Stimulated activated naive CD4-positive, alpha-beta T cell (primary cell): Measurements from ENCODE around the gene HTR3A.

Source experiments
- DNase-seq, 6 experiments: peaks; one replicate each; lab custom pipeline; 2025; lab: John Stamatoyannopoulos, UW

Gene HTR3A

DNA sequence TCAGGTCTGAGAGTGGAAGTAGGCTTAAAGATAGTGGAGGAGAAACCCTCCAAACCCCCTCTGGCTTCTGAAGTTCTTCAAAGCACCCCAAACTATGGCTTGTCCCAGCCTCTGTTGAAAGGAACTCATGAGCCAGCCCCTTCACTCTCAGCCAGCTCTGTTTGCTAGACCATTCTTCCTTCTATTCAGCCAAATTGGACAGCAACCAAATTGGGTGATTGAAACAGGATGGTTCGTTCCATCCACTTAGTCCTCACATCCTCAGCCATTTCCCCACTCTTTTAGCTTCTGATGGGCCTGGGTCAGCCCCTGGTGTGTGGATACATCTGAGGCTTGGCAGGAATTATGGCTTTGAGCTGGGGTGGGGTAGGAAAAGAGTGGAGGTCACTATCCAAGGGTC is 4.5 kb downstream of the HTR3A start:
- no peak for DNase-seq

DNA sequence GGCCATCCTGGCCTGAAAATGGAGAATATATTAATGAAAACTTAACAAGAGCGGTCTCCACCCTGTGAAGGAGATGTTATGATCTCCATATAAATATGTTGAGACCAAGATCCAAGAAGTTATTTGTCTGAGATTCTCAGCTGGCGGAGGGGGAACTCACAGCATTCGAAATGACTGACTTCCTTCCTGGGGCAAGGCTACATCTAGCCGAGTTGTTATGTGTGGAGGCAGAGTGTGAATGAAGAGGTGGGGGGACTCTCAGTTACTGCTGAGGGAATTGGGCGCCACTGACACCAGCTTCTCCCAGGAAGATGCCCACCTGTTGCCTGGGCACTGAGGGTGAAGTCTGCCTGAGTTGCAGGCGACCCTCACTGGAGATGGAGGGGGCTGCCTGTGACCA is 5.9 kb downstream of the HTR3A start:
- no peak for DNase-seq

DNA sequence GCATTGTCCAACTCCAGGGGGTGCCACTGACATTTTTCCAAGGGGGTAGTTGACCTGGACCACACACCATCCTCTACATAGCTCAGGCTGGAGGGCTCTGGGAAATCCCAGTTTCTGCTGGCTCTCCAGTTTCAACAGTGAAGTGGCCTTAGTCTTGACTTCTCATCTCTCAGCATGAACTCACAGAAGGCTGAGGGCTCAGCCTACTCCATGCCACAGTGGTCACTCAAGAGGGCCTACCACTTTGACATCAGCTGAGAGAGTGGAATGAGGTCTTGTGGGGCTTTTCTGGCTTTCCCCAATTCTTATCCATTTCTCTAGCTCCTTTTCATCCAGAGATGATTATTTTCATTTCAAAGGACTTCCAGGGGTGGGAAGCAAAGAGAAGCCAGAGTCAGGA is 7.4 kb downstream of the HTR3A start:
- no peak for DNase-seq

DNA sequence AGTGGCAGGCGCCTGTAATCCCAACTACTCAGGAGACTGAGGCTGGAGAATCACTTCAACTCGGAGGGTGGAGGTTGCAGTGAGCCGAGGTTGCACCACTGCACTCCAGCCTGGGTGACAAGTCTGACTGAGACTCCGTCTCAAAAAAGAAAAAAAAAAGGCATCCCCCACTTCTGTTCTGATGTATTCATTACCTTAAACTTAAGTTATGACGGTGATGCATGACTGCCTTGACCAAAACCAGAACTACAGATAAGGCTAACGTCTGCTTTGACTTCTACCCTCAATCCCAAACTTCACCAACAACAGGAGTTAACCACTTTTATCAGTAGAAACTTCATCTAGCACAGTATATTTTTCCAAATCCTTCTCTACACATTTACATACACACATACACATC is 9.9 kb downstream of the HTR3A start:
- no peak for DNase-seq

DNA sequence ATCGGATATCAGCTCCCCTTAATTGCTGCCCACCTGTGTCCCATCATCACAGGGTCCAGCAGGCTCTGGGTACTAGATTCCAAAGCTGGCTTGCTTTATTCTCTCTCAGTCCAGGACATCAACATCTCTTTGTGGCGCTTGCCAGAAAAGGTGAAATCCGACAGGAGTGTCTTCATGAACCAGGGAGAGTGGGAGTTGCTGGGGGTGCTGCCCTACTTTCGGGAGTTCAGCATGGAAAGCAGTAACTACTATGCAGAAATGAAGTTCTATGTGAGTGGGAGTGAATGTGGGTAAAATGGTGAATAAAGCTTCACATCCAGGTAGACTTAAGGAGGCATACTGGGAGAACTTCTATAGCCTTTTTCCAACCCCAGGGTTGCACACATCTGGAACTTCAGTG is 11.0 kb downstream of the HTR3A start:
- no peak for DNase-seq

DNA sequence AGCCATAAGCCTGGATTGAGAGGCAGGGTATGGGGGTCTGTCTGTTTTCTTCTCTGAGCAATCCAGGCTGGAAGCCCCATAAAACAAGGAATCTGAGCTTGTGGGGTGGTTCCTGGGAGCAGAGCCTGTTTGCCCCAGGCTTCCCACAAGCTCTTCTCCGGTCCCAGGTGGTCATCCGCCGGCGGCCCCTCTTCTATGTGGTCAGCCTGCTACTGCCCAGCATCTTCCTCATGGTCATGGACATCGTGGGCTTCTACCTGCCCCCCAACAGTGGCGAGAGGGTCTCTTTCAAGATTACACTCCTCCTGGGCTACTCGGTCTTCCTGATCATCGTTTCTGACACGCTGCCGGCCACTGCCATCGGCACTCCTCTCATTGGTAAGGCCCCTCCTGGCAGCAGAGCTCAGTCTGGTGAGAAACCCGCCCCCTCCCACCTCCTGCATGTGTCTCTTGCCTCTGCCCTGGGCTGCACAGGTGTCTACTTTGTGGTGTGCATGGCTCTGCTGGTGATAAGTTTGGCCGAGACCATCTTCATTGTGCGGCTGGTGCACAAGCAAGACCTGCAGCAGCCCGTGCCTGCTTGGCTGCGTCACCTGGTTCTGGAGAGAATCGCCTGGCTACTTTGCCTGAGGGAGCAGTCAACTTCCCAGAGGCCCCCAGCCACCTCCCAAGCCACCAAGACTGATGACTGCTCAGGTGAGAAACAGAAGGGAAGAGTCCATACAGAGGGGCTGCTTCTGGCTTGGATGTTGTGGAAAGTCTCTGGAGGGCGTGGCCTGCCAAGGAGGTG is 11.6 kb downstream of the HTR3A start:
- DNase-seq = no peak

DNA sequence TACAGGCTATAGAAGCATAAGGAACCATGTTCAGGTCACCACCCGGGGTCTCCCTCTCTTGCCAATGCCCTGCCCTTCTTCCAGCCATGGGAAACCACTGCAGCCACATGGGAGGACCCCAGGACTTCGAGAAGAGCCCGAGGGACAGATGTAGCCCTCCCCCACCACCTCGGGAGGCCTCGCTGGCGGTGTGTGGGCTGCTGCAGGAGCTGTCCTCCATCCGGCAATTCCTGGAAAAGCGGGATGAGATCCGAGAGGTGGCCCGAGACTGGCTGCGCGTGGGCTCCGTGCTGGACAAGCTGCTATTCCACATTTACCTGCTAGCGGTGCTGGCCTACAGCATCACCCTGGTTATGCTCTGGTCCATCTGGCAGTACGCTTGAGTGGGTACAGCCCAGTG is 14.5 kb downstream of the HTR3A start:
- no peak for DNase-seq

DNA sequence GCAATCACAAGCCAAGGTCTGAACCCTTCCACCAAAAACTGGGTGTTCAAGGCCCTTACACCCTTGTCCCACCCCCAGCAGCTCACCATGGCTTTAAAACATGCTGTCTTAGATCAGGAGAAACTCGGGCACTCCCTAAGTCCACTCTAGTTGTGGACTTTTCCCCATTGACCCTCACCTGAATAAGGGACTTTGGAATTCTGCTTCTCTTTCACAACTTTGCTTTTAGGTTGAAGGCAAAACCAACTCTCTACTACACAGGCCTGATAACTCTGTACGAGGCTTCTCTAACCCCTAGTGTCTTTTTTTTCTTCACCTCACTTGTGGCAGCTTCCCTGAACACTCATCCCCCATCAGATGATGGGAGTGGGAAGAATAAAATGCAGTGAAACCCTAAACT is 15.0 kb downstream of the HTR3A start:
- no peak for DNase-seq

DNA sequence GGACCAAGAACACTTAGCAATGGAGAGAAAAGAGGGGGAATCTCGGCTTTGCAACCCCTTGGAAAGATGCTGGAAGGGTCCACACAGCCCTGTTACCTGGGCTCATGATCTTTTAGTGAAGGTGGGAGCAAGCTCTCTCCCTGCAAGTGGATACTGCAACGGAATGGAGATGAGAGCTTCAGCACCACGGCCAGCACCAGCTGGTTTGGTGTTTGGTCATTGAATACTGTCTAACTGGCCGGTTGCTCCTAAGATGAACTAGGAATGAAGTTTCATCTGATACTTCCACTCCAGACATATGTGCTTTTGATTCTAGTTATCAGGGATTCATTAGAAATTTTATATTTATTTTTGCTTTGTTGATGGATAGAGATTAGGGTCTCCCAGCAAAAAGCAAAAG is 16.3 kb downstream of the HTR3A start:
- no peak for DNase-seq

DNA sequence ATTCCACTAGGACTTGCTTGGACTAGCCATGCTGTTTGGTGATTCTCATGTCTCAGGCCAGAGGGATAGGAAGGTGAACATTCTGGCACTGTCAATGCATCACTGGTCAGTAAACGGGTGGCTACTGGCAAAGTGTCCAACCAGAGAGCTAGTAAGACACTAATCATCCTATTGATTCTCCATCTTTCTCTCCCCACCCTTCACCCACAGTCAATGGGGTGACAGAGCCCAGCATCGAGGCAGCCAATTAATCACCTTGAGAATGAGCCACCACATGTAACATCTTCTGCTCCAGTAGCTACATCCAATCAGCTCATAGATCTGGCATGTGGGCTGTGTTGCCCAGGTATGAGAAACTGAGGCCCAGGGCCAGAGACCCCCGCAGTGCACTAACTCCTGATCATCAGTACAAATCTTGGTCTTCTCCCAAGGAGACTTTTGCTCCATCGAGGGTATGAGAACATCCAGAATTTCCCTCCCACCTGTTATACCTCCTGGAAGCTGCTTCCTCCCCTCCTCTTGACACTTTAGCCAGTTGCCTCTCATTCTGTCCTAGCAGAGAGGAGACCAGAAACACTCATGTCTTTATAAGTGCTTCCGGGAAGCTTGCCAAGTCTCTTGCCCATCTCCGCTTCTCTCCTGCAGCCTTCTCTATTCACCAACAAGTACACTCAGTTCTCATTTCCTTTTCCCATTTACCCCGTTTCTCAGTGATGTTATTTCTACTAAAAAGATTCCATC is 17.0 kb downstream of the HTR3A start:
- no peak for DNase-seq

DNA sequence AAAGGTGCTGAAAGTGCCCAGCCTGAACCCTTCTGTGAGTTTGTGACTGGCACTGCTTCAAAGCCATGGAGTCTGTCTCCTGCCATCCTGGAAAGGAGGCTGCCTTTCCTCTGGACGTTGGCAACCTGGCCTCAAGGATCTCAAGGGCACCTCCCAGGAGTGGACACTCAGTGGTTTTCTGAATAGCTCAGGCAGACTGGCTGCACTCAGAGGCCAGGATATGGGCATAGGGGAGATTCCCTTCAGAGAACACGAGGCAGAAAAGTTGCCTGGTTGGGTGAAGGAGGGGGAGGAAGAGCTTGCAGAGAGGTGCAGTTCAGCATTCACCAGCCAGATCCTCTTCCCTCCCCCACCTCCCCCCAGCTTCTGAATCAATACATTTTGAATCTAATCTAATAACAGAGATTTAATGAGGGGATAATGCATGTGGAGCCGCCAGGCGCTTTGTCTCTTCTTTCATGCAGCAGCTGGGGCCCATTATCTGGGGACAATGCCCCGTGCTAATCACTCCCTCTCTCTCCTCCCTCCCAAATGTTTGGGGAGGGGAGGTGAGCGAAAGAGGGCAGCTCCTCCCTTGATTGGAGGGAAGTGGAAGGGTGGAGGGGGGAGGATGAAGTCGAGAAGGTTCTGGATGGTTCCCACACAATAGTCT is 17.7 kb downstream of the HTR3A start:
- no peak for DNase-seq

DNA sequence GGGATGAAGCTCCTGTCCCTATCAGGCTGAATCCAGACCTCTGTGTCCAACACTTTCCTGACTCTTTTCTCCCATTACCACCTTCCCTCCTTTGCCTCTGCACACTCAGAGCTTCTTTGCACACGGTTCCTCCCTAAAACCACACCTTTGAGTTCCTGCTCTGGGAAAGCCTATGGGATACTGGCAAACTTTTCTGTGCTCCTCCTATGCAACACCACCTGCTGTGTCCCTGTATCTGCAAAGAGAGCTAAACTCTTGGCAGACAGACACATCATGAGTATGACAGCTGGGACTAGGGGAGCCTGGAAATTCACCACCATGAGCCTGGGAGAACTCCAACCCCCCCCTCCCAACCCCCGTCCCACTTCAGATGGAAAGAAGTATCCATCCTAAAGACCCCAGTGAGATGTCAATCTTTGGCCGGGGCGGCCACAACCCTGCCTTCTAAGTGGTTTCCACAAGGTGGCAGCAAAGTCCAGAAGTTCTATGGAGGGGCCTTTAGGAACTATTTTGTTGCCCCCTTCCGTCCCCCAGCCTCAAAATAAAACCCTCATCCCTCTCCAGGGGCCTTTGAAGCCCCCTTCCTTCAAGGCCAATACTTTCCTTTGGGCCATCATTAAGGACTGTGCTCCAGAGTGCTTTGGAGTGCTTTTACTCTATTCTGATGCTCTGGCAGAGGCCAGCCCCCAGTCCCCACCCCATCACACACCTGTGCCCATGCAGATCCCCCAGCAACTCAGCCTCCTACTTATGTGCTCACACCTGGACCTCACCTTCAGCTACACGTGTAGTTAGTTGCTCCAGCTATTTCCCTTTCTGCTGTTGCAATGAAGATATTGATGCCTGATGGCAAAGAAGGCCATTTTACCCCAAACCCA is 19.4 kb downstream of the HTR3A start:
- DNase-seq = peak in 5 of 6 experiments; percentile 5 to 53 (median 20)

DNA sequence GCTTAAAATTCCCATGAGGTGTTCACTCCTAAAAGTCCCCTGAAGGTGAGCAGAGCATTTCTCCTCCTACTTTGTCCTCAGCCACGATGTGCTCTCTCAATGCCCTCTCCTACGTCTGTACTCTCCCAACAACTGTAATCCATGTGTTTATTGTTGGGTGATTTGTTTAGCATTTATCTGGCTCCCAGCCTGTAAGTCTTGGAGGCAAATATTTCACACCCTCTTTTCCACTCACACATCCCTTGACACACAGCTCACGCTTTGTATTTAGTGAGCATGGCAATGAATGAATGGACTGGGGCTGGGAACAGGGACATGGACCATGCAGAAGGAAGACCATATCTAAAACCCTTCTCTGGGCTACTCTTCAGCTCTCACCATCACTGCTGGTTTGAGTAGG is 22.6 kb downstream of the HTR3A start:
- DNase-seq = no peak

DNA sequence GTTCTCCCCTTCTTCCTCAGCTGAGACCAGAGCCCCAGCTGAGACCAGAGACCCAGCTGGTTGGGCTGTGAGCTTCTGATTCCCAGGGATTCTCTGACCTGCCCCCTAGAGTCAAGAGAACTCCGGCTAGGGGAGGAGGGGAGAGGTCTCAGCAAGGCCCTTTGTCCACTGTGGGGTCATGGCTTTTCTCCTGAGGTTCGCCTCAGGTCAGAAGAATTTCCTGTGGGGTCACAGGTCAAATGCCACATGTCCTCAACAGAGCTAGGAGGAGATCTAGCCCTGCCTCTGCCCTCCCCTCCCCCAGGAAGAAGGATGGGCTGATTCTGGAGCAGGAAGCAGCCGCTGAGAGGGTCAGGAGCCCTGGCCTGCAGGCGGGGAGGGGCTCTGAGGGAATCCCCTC is 23.7 kb downstream of the HTR3A start:
- DNase-seq = no peak

DNA sequence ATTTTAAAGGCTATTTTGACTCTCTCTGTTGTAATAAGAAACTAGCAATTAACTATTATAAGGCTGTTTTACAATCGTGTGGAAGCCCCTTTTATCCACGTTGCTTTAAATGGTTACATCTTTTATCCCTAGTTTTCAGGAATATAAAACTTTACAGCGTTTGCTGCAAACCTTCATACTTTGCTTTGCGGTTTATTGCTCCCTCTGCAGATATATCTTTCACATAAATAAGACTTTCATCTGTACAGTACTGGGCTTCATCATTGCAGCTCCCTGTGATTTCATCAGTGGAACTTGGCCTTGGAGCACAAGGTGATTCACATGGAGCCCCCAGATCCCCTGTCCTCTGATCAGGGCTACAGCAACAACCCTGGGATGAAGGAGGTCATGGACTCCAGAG is 25.6 kb downstream of the HTR3A start:
- no peak for DNase-seq

DNA sequence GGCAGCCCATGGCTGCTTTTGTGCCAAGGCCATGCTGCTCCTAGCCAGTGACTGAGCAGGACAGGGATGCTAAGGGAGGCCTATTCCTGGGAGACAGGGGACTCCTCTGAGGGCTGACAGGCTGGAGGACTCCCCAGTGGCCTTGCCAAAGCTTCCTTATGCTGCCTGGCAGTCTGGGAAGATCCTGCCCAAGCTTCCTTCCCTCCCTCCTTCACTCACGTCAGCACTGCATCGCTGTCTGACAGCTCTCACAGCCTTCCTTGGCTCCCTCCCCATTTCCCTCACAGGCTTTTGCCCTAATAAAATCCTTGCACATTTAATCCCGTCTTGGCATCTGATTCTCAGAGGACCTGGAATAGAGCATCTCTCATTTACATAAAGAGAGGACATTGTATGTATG is 26.5 kb downstream of the HTR3A start:
- DNase-seq = no peak

DNA sequence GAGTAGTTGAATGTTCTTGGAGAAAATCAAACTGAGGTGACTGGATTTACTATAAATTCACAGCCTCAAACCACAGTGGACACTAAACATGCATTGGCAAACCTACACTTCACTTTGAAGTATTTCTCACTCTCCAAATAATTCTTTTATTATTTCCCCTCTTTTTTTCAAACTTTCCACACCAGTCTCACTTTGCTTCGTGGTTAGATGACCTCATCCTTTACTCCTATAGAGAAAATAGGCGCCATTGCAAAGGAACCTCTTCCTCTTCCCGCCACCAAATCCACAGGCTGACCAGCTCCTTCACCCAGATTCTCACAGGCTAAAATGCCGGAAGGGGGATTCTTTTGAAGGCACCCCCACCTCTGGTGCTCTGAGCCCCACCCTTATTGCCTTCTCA is 33.4 kb downstream of the HTR3A start:
- DNase-seq = no peak

DNA sequence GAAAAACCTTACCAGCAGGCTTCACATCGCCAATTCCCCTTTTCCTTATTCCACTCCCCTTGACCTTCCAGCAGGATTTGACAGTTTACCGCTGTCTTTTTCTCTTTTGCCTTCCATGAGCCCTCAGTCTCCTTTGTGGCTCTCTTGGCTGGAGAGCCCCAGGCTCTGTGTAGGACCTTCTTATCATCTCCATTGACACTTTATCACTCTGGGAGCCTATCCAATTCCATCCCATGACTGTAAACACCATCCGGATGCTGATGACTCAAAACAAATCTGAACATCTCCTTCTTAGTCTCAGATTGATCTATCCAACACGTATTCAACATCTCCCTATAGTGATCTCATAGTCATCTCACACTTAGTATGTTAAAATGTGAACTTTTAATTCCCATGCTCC is 36.0 kb downstream of the HTR3A start:
- no peak for DNase-seq

DNA sequence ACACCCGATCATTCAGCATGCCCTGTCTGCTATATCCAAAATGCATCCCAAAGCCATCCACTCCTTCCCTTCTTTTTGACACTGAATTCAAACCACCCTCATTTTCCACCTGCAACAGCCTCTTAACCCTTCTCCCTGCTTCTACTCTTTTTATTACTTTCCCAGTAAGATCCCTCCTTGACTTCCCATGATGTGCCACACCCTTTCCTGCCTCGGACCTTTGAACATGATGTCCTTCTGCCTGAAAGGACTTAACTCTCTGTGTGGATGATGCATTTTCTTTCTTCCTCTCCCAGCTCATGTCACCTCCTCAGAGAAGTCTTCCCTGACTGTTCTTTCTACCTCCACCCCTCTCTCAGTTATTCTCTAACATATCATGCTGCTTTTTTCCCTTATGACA is 36.5 kb downstream of the HTR3A start:
- no peak for DNase-seq

DNA sequence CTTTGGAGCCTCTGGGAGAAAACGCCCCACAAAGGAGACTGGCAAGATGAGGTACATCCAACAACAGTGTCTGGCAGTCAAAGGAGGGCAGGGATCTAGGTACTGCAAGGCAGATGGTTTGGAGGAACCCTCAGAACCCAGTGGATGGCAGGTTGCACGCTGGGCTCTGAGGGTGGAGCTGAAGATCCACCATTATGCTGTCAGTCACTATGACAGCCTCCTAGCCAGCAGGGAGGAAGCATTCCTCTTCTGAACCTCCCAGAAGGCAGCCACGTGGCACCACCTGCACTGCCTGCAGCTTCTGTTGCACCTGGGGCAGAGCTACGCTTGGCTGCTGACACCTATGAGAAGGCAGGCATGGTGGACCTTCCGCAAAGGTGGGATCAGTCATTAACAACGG is 40.2 kb downstream of the HTR3A start:
- no peak for DNase-seq

DNA sequence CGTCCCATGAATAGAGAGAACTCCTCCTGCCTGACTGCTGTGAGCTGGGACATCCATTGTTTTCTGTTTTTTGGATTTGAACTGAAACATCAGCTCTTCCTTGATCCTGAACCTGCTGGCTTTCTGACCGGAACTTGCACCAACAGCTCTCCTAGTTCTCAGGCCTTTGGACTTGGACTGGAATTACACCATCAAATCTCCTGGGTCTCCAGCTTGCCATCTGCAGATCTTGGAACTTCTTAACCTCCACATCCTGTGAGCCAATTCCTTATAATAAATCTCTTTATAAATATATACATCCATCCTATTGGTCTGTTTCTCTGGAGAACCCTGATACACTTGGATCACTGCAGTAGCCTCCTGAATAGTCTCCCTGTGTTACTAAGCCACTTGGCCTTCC is 42.1 kb downstream of the HTR3A start:
- DNase-seq = no peak

DNA sequence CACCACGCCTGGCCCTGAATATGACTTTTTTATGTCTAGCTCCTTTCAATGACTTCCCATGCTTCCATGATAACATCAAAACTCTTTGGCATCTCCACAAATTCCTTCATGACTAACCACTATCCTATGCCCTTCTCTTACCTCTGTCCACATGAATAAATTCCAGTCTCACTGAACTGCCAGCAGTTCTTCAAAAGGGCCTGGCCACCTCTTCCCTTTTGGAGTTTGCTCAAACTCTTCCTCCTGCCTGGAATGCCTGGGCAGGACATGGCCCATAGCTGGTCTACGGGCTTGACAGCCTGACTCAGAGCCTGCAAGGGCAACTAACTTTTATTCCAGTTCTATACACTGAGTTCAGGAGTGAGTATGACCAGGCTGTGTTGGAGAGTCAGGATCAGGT is 42.8 kb downstream of the HTR3A start:
- DNase-seq = no peak
